Natural killer cell (primary cell): ENCODE data around the gene ABCB9. TPM values are rescaled to one million over a fixed set of nuclear protein-coding genes. Genes with fewer than 3 reads are reported as not detected.

Experiments used
- ATAC-seq, 3 donors: fragments of 150-1000 bp in 2 of 3; fragments of 200-7000 bp in 1 of 3; cut with Tn5 transposase; 1 replicate in 1 of 3; 2 replicates in 2 of 3; pipeline ENCODE4 v1.10.0; 2021; ENCODE audit warnings: mild to moderate bottlenecking in 2 of 3, moderate library complexity in 2 of 3
- DNase-seq, 2 donors: peaks; one replicate each; pipeline versions ENCODE4 v3.0.0 to v3.0.0-alpha.2; 2013 to 2021; ENCODE audit warnings: mixed read lengths in 1 of 2
- H3K27ac ChIP-seq: one replicate; pipeline ENCODE4 v1.5.1; 2013; ENCODE audit warnings: mild to moderate bottlenecking, low read length
- H3K27me3 ChIP-seq: one replicate; pipeline ENCODE4 v1.6.1; 2013; ENCODE audit warnings: low read length; ENCODE audit not compliant: control insufficient read depth, insufficient read depth
- H3K36me3 ChIP-seq: one replicate; pipeline ENCODE4 v1.6.1; 2013; ENCODE audit warnings: low read length; ENCODE audit not compliant: control insufficient read depth, insufficient read depth
- H3K4me1 ChIP-seq: one replicate; pipeline ENCODE4 v1.6.1; 2013; ENCODE audit warnings: low read length; ENCODE audit not compliant: control insufficient read depth, insufficient read depth
- H3K4me3 ChIP-seq: one replicate; pipeline ENCODE4 v1.5.1; 2013; ENCODE audit warnings: low read length
- H3K9me3 ChIP-seq: one replicate; pipeline ENCODE4 v1.6.1; 2013; ENCODE audit warnings: low read length; ENCODE audit not compliant: control insufficient read depth, insufficient read depth
- H3K27ac Mint-ChIP-seq, 2 donors: one replicate each; pipeline ENCODE4 v1.8.0; 2022; ENCODE audit warnings: mild to moderate bottlenecking in 2 of 2, mixed read lengths in 2 of 2, moderate library complexity in 1 of 2
- H3K27me3 Mint-ChIP-seq, 2 donors: one replicate each; pipeline ENCODE4 v1.8.0; 2022; ENCODE audit warnings: low read depth in 2 of 2, mixed read lengths in 2 of 2
- H3K36me3 Mint-ChIP-seq: one replicate; pipeline ENCODE4 v1.8.0; 2022; ENCODE audit warnings: mixed read lengths
- H3K4me1 Mint-ChIP-seq, 2 donors: one replicate each; pipeline ENCODE4 v1.8.0; 2022; ENCODE audit warnings: mixed read lengths in 2 of 2
- H3K4me3 Mint-ChIP-seq: one replicate; pipeline ENCODE4 v1.8.0; 2022; ENCODE audit warnings: mild to moderate bottlenecking, moderate library complexity, mixed read lengths
- H3K9me3 Mint-ChIP-seq, 2 donors: one replicate each; pipeline ENCODE4 v1.8.0; 2022; ENCODE audit warnings: mixed read lengths in 2 of 2
- WGBS: methylation state at CpG from one replicate; pipeline ENCODE4 v1.1.7; 2013; ENCODE audit warnings: missing lambda C conversion rate; ENCODE audit not compliant: insufficient coverage; 5-methylcytosine and 5-hydroxymethylcytosine counted together
- intact Hi-C: fragments of 100-400 bp; cut with micrococcal nuclease; formaldehyde crosslinking; loops from one replicate; pipeline ENCODE4 v1.14.2; 2022
- total RNA-seq, 4 donors: library from RNA; stranded (reverse); fragments of 120-200 nt in 1 of 4; gene quantifications; one replicate each; pipeline versions ENCODE4 v1.2.3 to v1.2.4, GENCODE V29; 2013 to 2022
- TF ChIP-seq, protein P1 (sequence below): fragments of 200-600 bp; IDR thresholded peaks from one replicate; pipeline ENCODE4 v1.8.0; 2022; ENCODE audit warnings: antibody characterized with exemption

Gene ABCB9
- total RNA-seq, 3 donors from 2014 or later (not counting 1 experiment from before 2014, with no cell fraction given), result 2.4 to 4.0 (median 3.3) TPM

DNA sequence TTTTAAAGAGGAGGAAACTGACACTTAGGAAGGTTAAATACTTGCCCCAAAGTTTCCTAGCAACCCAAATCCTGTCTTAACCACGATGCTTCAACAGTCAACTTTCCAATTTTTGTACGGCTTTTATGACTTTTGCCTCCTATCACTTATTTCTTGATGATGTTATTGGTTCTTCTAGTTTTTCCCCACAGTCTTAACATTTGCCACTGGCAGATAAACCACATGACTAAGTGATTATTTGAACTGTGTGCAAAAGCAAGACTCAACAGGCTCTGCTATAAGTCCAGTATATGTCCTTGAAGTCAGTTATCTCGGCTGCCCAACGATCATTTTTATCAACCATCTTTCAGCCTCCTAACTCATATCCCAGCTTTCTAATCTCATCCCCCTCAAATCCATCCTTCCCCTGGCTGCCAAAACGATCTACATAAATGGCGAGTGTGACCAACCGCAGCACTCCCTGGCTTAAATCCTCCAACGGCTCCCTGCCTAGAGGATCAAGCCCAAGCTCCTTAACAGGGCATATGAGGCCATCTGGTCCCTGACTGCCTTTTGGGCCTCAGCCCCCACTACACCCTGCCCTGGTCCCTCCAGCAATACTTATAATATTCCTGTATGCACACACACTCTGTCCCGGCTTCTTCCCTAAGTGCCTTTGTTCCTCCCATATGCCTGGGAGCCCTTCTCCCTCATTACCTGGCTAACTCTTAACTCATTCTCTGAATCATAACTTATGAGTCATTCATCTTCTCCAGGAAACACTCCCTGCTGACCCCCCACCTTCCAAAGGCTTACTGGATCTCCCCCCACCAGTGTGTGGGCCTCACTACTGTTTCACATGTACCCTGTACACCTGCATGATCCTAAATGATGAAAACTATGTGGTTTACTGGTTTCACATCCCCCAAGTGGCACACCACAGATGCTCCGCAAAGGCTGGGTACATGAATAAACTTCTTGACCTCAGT is 79.1 kb downstream of the ABCB9 start:
- no peaks in the 10 kb centered on the region for H3K9me3 Mint-ChIP-seq
- no peaks in the 10 kb centered on the region for H3K36me3 ChIP-seq
- peaks cover 87 to 88% of the 10 kb centered on the region in 2 donors for H3K4me1 Mint-ChIP-seq
- intact Hi-C loops, result loop anchor here (2.0 kb wide), 2 partner anchors 14 kb away; no protein-coding TSS in a partner anchor
- H3K4me3 ChIP-seq, result no peak overlapping the region
- WGBS, result 66% methylated on average over 8 of the region's 10 CpGs
- H3K27ac ChIP-seq, result peak overlapping the region; percentile 68
- no peaks in the 10 kb centered on the region for H3K9me3 ChIP-seq
- peaks cover 71% of the 10 kb centered on the region for H3K4me1 ChIP-seq
- no peaks in the 10 kb centered on the region for H3K27me3 ChIP-seq
- ATAC-seq, result peak in 2 of 3 donors; percentile 9 to 36
- no peaks in the 10 kb centered on the region for H3K36me3 Mint-ChIP-seq
- no peak for DNase-seq
- no peaks in the 10 kb centered on the region for H3K27me3 Mint-ChIP-seq
- H3K4me3 Mint-ChIP-seq, result peak overlapping the region; percentile 90
- TF ChIP-seq, protein P1, sequence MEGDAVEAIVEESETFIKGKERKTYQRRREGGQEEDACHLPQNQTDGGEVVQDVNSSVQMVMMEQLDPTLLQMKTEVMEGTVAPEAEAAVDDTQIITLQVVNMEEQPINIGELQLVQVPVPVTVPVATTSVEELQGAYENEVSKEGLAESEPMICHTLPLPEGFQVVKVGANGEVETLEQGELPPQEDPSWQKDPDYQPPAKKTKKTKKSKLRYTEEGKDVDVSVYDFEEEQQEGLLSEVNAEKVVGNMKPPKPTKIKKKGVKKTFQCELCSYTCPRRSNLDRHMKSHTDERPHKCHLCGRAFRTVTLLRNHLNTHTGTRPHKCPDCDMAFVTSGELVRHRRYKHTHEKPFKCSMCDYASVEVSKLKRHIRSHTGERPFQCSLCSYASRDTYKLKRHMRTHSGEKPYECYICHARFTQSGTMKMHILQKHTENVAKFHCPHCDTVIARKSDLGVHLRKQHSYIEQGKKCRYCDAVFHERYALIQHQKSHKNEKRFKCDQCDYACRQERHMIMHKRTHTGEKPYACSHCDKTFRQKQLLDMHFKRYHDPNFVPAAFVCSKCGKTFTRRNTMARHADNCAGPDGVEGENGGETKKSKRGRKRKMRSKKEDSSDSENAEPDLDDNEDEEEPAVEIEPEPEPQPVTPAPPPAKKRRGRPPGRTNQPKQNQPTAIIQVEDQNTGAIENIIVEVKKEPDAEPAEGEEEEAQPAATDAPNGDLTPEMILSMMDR, result no peak
- H3K27ac Mint-ChIP-seq, result peak overlapping the region; percentile 87 to 100

DNA sequence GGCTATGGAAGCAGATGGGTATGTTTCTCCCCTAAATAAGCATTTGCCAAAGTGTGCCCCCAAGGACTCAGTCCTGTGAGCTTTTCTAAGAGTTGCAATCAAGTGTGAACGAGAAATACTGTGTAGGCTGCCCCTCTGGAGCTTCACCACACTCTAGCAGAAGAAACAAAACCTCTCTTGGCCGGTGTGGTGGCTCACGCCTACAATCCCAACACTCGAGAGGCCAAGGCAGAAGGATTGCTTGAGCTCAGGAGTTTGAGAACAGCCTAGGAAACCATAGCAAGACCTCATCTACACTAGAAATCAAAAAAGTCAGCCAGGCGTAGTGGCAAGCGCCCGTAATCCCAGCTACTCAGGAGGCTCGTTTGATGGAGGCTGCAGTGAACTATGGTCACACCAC is 80.1 kb downstream of the ABCB9 start:
- 66% methylated on average over 8 of the region's 8 CpGs for WGBS
- no peaks in the 10 kb centered on the region for H3K9me3 Mint-ChIP-seq
- H3K36me3 Mint-ChIP-seq, result no peaks in the 10 kb centered on the region
- ATAC-seq (no peak), DNase-seq (no peak)
- no peaks in the 10 kb centered on the region for H3K36me3 ChIP-seq
- TF ChIP-seq, protein P1, result no peak
- peak overlapping the region; percentile 90 for H3K4me3 Mint-ChIP-seq
- intact Hi-C loops, result loop anchor here (2.0 kb wide), 2 partner anchors 13 to 15 kb away; no protein-coding TSS in a partner anchor
- H3K27me3 ChIP-seq, result no peaks in the 10 kb centered on the region
- H3K4me1 Mint-ChIP-seq, result peaks cover 87 to 88% of the 10 kb centered on the region in 2 donors
- H3K27ac ChIP-seq, result no peak overlapping the region
- no peaks in the 10 kb centered on the region for H3K9me3 ChIP-seq
- peaks cover 70% of the 10 kb centered on the region for H3K4me1 ChIP-seq
- peak overlapping the region; percentile 87 to 100 for H3K27ac Mint-ChIP-seq
- no peak overlapping the region for H3K4me3 ChIP-seq
- H3K27me3 Mint-ChIP-seq, result no peaks in the 10 kb centered on the region

DNA sequence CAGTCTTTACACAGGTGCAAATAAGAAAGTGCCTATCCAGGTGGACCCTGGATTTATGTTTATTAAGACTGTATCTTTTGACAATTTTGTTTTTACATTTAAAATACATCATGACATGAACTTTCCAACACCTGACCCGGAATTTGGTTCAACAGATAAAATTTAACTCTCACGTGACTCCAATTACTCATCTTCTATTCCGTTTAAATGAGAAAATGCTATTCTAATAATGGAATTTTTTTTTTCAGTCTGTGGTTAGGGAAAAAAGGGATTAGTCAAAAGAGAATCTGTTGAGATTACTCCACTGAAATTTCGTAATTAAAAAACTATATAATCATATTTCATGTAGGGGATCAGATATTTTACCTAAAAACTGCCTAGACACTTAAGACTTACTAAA is 81.4 kb downstream of the ABCB9 start:
- no peak overlapping the region for H3K4me3 ChIP-seq
- Mint-ChIP-seq H3K27me3 (no peaks in the 10 kb centered on the region), H3K4me3 (no peak overlapping the region), H3K4me1 (peaks cover 87 to 88% of the 10 kb centered on the region in 2 donors), H3K27ac (peak overlapping the region in 1 of 2 donors; percentile 81), H3K9me3 (no peaks in the 10 kb centered on the region), H3K36me3 (no peaks in the 10 kb centered on the region)
- peaks cover 68% of the 10 kb centered on the region for H3K4me1 ChIP-seq
- intact Hi-C loops, result loop anchor here (5.0 kb wide), 1 partner anchor 67 kb away; no protein-coding TSS in a partner anchor
- DNase-seq (no peak), ATAC-seq (no peak)
- H3K36me3 ChIP-seq, result peaks cover 3% of the 10 kb centered on the region
- no peaks in the 10 kb centered on the region for H3K27me3 ChIP-seq
- H3K27ac ChIP-seq, result no peak overlapping the region
- WGBS, result no CpG with 5 or more reads among the region's 4 CpGs
- TF ChIP-seq, protein P1, result no peak
- H3K9me3 ChIP-seq, result no peaks in the 10 kb centered on the region
